ENCODE results near the gene SCAF1.

Gene SCAF1

GRCh38 chr19:49651029-49651819 lies 9.2 kb downstream of the SCAF1 start:
- DNase-seq, result no peak

- DNase-seq, result no peak
These were observed 10.0 kb downstream of the SCAF1 start for GRCh38 chr19:49651820-49652550.

- no peak for DNase-seq
These were observed 10.8 kb downstream of the SCAF1 start for GRCh38 chr19:49652551-49653465.

- no peak for DNase-seq
These were observed 11.4 kb downstream of the SCAF1 start for GRCh38 chr19:49653466-49653806.

- no peak for DNase-seq
These were observed 12.6 kb downstream of the SCAF1 start for GRCh38 chr19:49654581-49654980.

- no peak for DNase-seq
These were observed 13.8 kb downstream of the SCAF1 start for GRCh38 chr19:49655570-49656455.

GRCh38 chr19:49656456-49657109 lies 14.6 kb downstream of the SCAF1 start:
- no peak for DNase-seq

- no peak for DNase-seq
These were observed 15.6 kb downstream of the SCAF1 start for GRCh38 chr19:49657493-49658138.

GRCh38 chr19:49658139-49658517 lies 16.1 kb downstream of the SCAF1 start:
- no peak for DNase-seq

GRCh38 chr19:49658566-49659442 lies 16.8 kb downstream of the SCAF1 start:
- no peak for DNase-seq

GRCh38 chr19:49660338-49660961 lies 18.4 kb downstream of the SCAF1 start:
- DNase-seq, result no peak

- no peak for DNase-seq
These were observed 20.0 kb downstream of the SCAF1 start for GRCh38 chr19:49662011-49662410.

- DNase-seq, result no peak
These were observed 21.2 kb downstream of the SCAF1 start for GRCh38 chr19:49663224-49663623.

GRCh38 chr19:49664171-49665035 lies 22.4 kb downstream of the SCAF1 start:
- DNase-seq, result peak; percentile 83

- DNase-seq, result no peak
These were observed 23.0 kb downstream of the SCAF1 start for GRCh38 chr19:49665036-49665350.

- DNase-seq, result peak; percentile 87
These were observed 23.5 kb downstream of the SCAF1 start, which contains the start of the genes BCL2L12 and IRF3 for GRCh38 chr19:49665351-49666119. Gene BCL2L12 (plus strand): TSS chr19:49665933. CDS start chr19:49666693, 760 bp downstream. Gene IRF3 (minus strand): TSS chr19:49665857. CDS start chr19:49664838, 1,019 bp downstream.

- no peak for DNase-seq
These were observed 24.1 kb downstream of the SCAF1 start for GRCh38 chr19:49666120-49666444.

- no peak for DNase-seq
These were observed 25.5 kb downstream of the SCAF1 start for GRCh38 chr19:49667473-49667872.

Data from NCI-H1048 (cell line).